SK-N-MC (cell line): ENCODE data around the gene KAZN.

Experiments used
- EZH2 ChIP-seq: fragments of 200-600 bp; sonication (generic); IDR thresholded peaks from one replicate; pipeline ENCODE4 v1.6.1; 2017; ENCODE audit warnings: antibody characterized with exemption
- FOXP2 ChIP-seq: optimal IDR thresholded peaks from 2 replicates; pipeline ENCODE3; 2011; ENCODE audit warnings: mild to moderate bottlenecking, moderate library complexity; ENCODE audit not compliant: insufficient read depth; ENCODE audit errors: extremely low read length, control extremely low read depth
- POLR2AphosphoS5 ChIP-seq: IDR thresholded peaks from 2 replicates; pipeline ENCODE4 v1.6.1; 2012; ENCODE audit warnings: mild to moderate bottlenecking, low read depth, low read length, borderline replicate concordance

DNA sequence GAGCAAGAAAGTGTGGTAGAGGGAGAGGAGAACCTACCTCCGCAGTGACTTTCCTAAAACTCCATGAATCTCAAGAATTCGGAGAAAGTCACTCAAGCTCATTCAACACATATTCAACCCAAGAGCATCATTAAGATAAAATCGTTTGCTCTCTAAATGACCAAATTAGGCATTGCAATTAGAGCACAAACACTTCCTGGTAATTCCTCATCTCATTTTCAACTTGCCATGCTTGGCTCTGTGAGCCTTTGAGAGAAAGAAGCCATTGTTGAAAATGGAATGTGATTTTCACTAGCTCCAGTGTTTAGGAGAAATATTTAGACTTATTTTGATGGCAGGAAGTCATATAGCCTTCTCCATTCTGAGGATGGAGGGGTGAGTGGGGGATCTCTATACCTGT lies 52.5 kb downstream of the KAZN start:
- TF ChIP-seq EZH2 (no peak), POLR2AphosphoS5 (no peak), FOXP2 (no peak)
